Measurements from ENCODE around the gene SYCP2L.
"Not testable (repeated sequence)": the region's sequence is repeated elsewhere in the genome, so short reads cannot be mapped to it uniquely, and the experiment has no call there.

Gene SYCP2L

GRCh38 chr6:10957414-10957886, 70.6 kb downstream of the SYCP2L start:
- no peak for DNase-seq (ENCODE audit: low read depth)

GRCh38 chr6:10960171-10960570, 73.3 kb downstream of the SYCP2L start:
- no peak for DNase-seq (ENCODE audit: low read depth)

GRCh38 chr6:10961837-10962236, 75.0 kb downstream of the SYCP2L start:
- no peak for DNase-seq (ENCODE audit: low read depth)

- DNase-seq (ENCODE audit: low read depth): peak; percentile 91
Measured at GRCh38 chr6:10962673-10963072, 75.8 kb downstream of the SYCP2L start.

GRCh38 chr6:10963113-10963512, 76.3 kb downstream of the SYCP2L start:
- no peak for DNase-seq (ENCODE audit: low read depth)

GRCh38 chr6:10964684-10965083, 77.8 kb downstream of the SYCP2L start:
- DNase-seq (ENCODE audit: low read depth): no peak

GRCh38 chr6:10968776-10969175, 81.9 kb downstream of the SYCP2L start:
- peak; percentile 83 for DNase-seq (ENCODE audit: low read depth)

GRCh38 chr6:10970731-10971130, 83.9 kb downstream of the SYCP2L start:
- DNase-seq (ENCODE audit: low read depth): no peak

GRCh38 chr6:10972196-10972595, 85.3 kb downstream of the SYCP2L start:
- DNase-seq (ENCODE audit: low read depth): no peak

GRCh38 chr6:10976571-10976970, 89.7 kb downstream of the SYCP2L start:
- no peak for DNase-seq (ENCODE audit: low read depth)

GRCh38 chr6:10977231-10977968, 90.5 kb downstream of the SYCP2L start:
- no peak for DNase-seq (ENCODE audit: low read depth)

GRCh38 chr6:10979603-10980002, 92.8 kb downstream of the SYCP2L start:
- DNase-seq (ENCODE audit: low read depth): no peak

GRCh38 chr6:10981409-10981808, 94.6 kb downstream of the SYCP2L start:
- DNase-seq (ENCODE audit: low read depth): no peak

- DNase-seq (ENCODE audit: low read depth): not testable (repeated sequence)
Measured at GRCh38 chr6:10984959-10985358, 98.1 kb downstream of the SYCP2L start.

GRCh38 chr6:10989587-10989986, 102.7 kb downstream of the SYCP2L start:
- no peak for DNase-seq (ENCODE audit: low read depth)

GRCh38 chr6:10991115-10991514, 104.3 kb downstream of the SYCP2L start:
- no peak for DNase-seq (ENCODE audit: low read depth)

GRCh38 chr6:10993896-10994295, 107.0 kb downstream of the SYCP2L start:
- no peak for DNase-seq (ENCODE audit: low read depth)

- no peak for DNase-seq (ENCODE audit: low read depth)
Measured at GRCh38 chr6:10995114-10995707, 108.4 kb downstream of the SYCP2L start.

GRCh38 chr6:10999994-11000393, 113.1 kb downstream of the SYCP2L start:
- peak; percentile 59 for DNase-seq (ENCODE audit: low read depth)

- no peak for DNase-seq (ENCODE audit: low read depth)
Measured at GRCh38 chr6:11002176-11002575, 115.3 kb downstream of the SYCP2L start.

- DNase-seq (ENCODE audit: low read depth): not testable (repeated sequence)
Measured at GRCh38 chr6:11003297-11003696, 116.4 kb downstream of the SYCP2L start.

- DNase-seq (ENCODE audit: low read depth): peak; percentile 26
Measured at GRCh38 chr6:11006061-11006460, 119.2 kb downstream of the SYCP2L start.

- peak; percentile 74 for DNase-seq (ENCODE audit: low read depth)
Measured at GRCh38 chr6:11007715-11008608, 121.1 kb downstream of the SYCP2L start.
